ENCODE measurements around the gene BRINP2. TPM values are rescaled to one million over a fixed set of nuclear protein-coding genes. Genes with fewer than 3 reads are reported as not detected.

BRINP2 gene
- total RNA-seq: under 1 TPM; 0.06 to 0.15 TPM
- under 1 TPM; 0.04 to 0.05 TPM for polyA plus RNA-seq
- long read RNA-seq, donor 1: 0 reads
- long read RNA-seq, donor 2: 0 reads
- long read RNA-seq, donor 3: 0 reads
- long read RNA-seq, donor 4: 0 reads
- long read RNA-seq, donor 5: 0 reads

DNA sequence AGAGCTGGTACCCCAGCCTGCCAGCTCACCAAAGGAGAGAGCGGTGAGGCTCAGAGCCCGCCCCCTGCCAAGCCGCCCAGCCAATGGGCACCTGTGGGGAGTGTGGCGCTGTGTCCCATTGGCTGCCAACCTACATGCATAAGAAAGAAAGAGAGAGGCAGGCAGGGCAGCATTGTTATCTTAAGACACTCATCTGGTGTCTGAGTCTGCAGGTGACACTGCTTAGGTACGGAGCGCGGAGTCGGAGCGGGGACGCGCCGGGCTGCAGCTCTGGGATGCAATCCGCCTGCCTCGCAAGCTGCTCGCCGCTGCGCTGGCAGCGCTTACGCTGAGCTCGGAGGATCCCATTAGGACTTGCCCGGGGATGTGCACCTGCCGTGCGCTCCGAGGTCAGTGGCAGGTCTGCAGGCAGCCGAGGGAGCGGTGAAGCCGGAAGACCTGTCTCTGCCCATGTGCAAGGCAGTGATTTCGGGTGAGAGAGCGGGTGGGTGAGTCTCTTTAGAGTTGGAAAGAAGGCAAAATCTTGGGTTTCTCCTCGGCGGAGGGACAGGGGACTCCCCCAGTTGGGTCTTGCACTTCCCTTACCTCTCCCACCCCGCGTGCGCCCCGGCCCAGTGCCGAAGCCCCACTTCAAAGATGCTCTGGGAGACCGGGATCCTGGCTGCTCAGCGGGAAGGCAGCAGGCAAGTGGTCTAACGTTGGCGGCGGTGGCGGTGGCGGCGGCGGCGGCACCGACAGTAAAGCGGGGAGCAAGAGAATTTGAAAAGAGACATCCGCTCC is at the start of gene BRINP2:
TSS of gene BRINP2 (plus strand) at position 203 of the 780 bp plus-strand sequence. CDS start 58,919 bp downstream, outside the sequence.
- peak; percentile 46 to 54 (median 46) for DNase-seq

GRCh38 chr1:177122461-177123251 is 48.1 kb upstream of the BRINP2 start:
- Histone ChIP-seq H3K9ac (ENCODE audit: insufficient read depth in 1 of 2, low read length in 2 of 2) (no peak overlapping the region), H3K4me1 (ENCODE audit: control insufficient read depth in 5 of 5, insufficient read depth in 5 of 5, low read length in 5 of 5) (no peaks in the 10 kb centered on the region), H3K4me3 (no peak overlapping the region), H3K36me3 (ENCODE audit: control insufficient read depth in 4 of 4, insufficient read depth in 4 of 4, low read length in 4 of 4) (no peaks in the 10 kb centered on the region), H3K9me3 (ENCODE audit: control insufficient read depth in 4 of 4, insufficient read depth in 3 of 4, low read length in 3 of 4) (peaks cover 0 to 3% (median 0%) of the 10 kb centered on the region in 4 donors), H3K27me3 (ENCODE audit: control insufficient read depth in 3 of 3, insufficient read depth in 3 of 3, low read length in 2 of 3) (no peaks in the 10 kb centered on the region), H3K27ac (ENCODE audit: low read depth in 1 of 2, low read length in 1 of 2) (no peak overlapping the region)
- TF ChIP-seq CTCF (IDR thresholded peaks at IDR 0.05; ENCODE audit: control extremely low read depth, extremely low read depth): no peak
- 90% methylated on average over 12 of the region's 12 CpGs for WGBS, 2 donors
- DNase-seq (no peak), ATAC-seq (ENCODE audit: insufficient read depth, low FRiP score) (no peak)

More for the DNA sequence above, at the start of gene BRINP2:
- peaks cover 0 to 29% (median 5%) of the 10 kb centered on the region in 5 donors for H3K4me1 ChIP-seq (ENCODE audit: control insufficient read depth in 5 of 5, insufficient read depth in 5 of 5, low read length in 5 of 5)
- peaks cover 0 to 3% (median 0%) of the 10 kb centered on the region in 4 donors for H3K9me3 ChIP-seq (ENCODE audit: control insufficient read depth in 4 of 4, insufficient read depth in 3 of 4, low read length in 3 of 4)
- H3K9ac ChIP-seq (ENCODE audit: insufficient read depth in 1 of 2, low read length in 2 of 2): no peak within 1 kb of the TSS
- 3 to 4% methylated on average over 43 to 49 of the region's 49 CpGs for WGBS, 2 donors
- ATAC-seq (ENCODE audit: insufficient read depth, low FRiP score): peak; percentile 80
- no peak for TF ChIP-seq CTCF (IDR thresholded peaks at IDR 0.05; ENCODE audit: control extremely low read depth, extremely low read depth)
- no peak within 1 kb of the TSS for H3K27ac ChIP-seq (ENCODE audit: low read depth in 1 of 2, low read length in 1 of 2)
- H3K36me3 ChIP-seq (ENCODE audit: control insufficient read depth in 4 of 4, insufficient read depth in 4 of 4, low read length in 4 of 4): no peaks in the 10 kb centered on the region
- H3K27me3 ChIP-seq (ENCODE audit: control insufficient read depth in 3 of 3, insufficient read depth in 3 of 3, low read length in 2 of 3): peaks cover 2 to 73% (median 58%) of the 10 kb centered on the region in 3 donors
- H3K4me3 ChIP-seq: no peak within 1 kb of the TSS

- 85 to 87% methylated on average over 4 of the region's 4 CpGs for WGBS, 2 donors
- no peaks in the 10 kb centered on the region for H3K27me3 ChIP-seq (ENCODE audit: control insufficient read depth in 3 of 3, insufficient read depth in 3 of 3, low read length in 2 of 3)
- no peaks in the 10 kb centered on the region for H3K36me3 ChIP-seq (ENCODE audit: control insufficient read depth in 4 of 4, insufficient read depth in 4 of 4, low read length in 4 of 4)
- DNase-seq: no peak
- no peak for TF ChIP-seq CTCF (IDR thresholded peaks at IDR 0.05; ENCODE audit: control extremely low read depth, extremely low read depth)
- no peak overlapping the region for H3K27ac ChIP-seq (ENCODE audit: low read depth in 1 of 2, low read length in 1 of 2)
- H3K4me3 ChIP-seq: no peak overlapping the region
- no peaks in the 10 kb centered on the region for H3K4me1 ChIP-seq (ENCODE audit: control insufficient read depth in 5 of 5, insufficient read depth in 5 of 5, low read length in 5 of 5)
- peaks cover 0 to 3% (median 0%) of the 10 kb centered on the region in 4 donors for H3K9me3 ChIP-seq (ENCODE audit: control insufficient read depth in 4 of 4, insufficient read depth in 3 of 4, low read length in 3 of 4)
- no peak for ATAC-seq (ENCODE audit: insufficient read depth, low FRiP score)
- H3K9ac ChIP-seq (ENCODE audit: insufficient read depth in 1 of 2, low read length in 2 of 2): no peak overlapping the region
These were observed 46.0 kb upstream of the BRINP2 start for GRCh38 chr1:177124577-177125278.

Data from lung (tissue), 16 donors.